ENCODE results near the gene LCTL.

- no peak for TF ChIP-seq CTCF (IDR thresholded peaks at IDR 0.05)
- TF ChIP-seq POLR2A (IDR thresholded peaks at IDR 0.05), result no peak
Observed at GRCh38 chr15:66586155-66586976, 20.6 kb upstream of the LCTL start.

All from lower leg skin (tissue), 3 donors.